GM18498 (cell line): ENCODE results near the gene CYB5B.

Experiments used
- ATAC-seq: cut with Tn5 transposase; IDR thresholded peaks from one replicate; pipeline ENCODE4 v1.9.1; 2021; ENCODE audit warnings: mild to moderate bottlenecking, moderate library complexity; ENCODE audit not compliant: unreplicated experiment

The CYB5B gene

GRCh38 chr16:69424053-69424934 lies at the start of gene CYB5B:
Gene CYB5B (plus strand): TSS chr16:69424619. CDS start chr16:69424684, 65 bp downstream.
- peak; percentile 95 for ATAC-seq

- no peak for ATAC-seq
Observed at GRCh38 chr16:69376393-69377059, 47.9 kb upstream of the CYB5B start.

GRCh38 chr16:69378036-69378435 lies 46.4 kb upstream of the CYB5B start:
- no peak for ATAC-seq

- no peak for ATAC-seq
Observed at GRCh38 chr16:69378760-69379159, 45.7 kb upstream of the CYB5B start.

- no peak for ATAC-seq
Observed at GRCh38 chr16:69381231-69381630, 43.2 kb upstream of the CYB5B start.

GRCh38 chr16:69382421-69382820 lies 42.0 kb upstream of the CYB5B start:
- no peak for ATAC-seq

- no peak for ATAC-seq
Observed at GRCh38 chr16:69384974-69385373, 39.4 kb upstream of the CYB5B start.

- ATAC-seq, result no peak
Observed at GRCh38 chr16:69386596-69386995, 37.8 kb upstream of the CYB5B start.

- no peak for ATAC-seq
Observed at GRCh38 chr16:69393898-69394849, 30.2 kb upstream of the CYB5B start.

GRCh38 chr16:69395859-69396186 lies 28.6 kb upstream of the CYB5B start:
- ATAC-seq, result no peak

GRCh38 chr16:69396187-69397061 lies 28.0 kb upstream of the CYB5B start:
- no peak for ATAC-seq

GRCh38 chr16:69397821-69398521 lies 26.4 kb upstream of the CYB5B start:
- no peak for ATAC-seq

GRCh38 chr16:69399361-69399760 lies 25.1 kb upstream of the CYB5B start:
- no peak for ATAC-seq

GRCh38 chr16:69402439-69402838 lies 22.0 kb upstream of the CYB5B start:
- ATAC-seq, result no peak

GRCh38 chr16:69404275-69404805 lies 20.1 kb upstream of the CYB5B start:
- no peak for ATAC-seq

GRCh38 chr16:69405326-69405725 lies 19.1 kb upstream of the CYB5B start:
- ATAC-seq, result no peak

GRCh38 chr16:69405757-69406156 lies 18.7 kb upstream of the CYB5B start:
- no peak for ATAC-seq

GRCh38 chr16:69406780-69407331 lies 17.6 kb upstream of the CYB5B start:
- no peak for ATAC-seq

GRCh38 chr16:69407702-69408323 lies 16.6 kb upstream of the CYB5B start:
- no peak for ATAC-seq
